ENCODE data around the gene TMEM150B.

DNA sequence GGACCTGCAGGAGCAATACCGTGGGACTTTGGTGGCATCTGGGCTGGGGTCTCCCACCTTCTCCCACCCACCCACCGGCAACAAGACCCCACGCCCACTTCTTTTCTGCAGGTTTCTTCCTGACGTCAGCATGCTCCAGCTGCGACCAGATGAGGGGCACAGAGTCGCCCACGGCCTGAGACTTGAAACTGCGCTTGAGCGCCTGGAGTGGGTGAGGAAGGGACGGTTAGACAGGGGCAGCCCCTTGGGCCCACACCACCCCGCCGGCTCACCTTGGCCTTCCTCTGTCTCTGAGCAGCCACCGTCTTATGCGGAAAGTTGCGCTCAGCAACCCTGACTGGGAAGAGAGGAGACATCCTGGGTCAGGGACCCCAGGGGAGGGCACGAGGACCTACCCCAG is 35.8 kb upstream of the TMEM150B start:
- TF ChIP-seq, protein P1, sequence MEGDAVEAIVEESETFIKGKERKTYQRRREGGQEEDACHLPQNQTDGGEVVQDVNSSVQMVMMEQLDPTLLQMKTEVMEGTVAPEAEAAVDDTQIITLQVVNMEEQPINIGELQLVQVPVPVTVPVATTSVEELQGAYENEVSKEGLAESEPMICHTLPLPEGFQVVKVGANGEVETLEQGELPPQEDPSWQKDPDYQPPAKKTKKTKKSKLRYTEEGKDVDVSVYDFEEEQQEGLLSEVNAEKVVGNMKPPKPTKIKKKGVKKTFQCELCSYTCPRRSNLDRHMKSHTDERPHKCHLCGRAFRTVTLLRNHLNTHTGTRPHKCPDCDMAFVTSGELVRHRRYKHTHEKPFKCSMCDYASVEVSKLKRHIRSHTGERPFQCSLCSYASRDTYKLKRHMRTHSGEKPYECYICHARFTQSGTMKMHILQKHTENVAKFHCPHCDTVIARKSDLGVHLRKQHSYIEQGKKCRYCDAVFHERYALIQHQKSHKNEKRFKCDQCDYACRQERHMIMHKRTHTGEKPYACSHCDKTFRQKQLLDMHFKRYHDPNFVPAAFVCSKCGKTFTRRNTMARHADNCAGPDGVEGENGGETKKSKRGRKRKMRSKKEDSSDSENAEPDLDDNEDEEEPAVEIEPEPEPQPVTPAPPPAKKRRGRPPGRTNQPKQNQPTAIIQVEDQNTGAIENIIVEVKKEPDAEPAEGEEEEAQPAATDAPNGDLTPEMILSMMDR (conservative IDR thresholded peaks at IDR 0.05 in 1 of 2, IDR thresholded peaks at IDR 0.05 in 1 of 2; ENCODE audit: low read depth in 1 of 2, low read length in 2 of 2): no peak
- no peak for TF ChIP-seq EZH2 (IDR thresholded peaks at IDR 0.05; ENCODE audit: low read length, missing control alignments)

Measured in fibroblast of lung (primary cell).